Measurements from ENCODE around the gene CAMKMT. TPM values are rescaled to one million over a fixed set of nuclear protein-coding genes. Genes with fewer than 3 reads are reported as not detected.

CAMKMT gene
- total and polyA plus RNA-seq, 2 donors (not counting 1 experiment from before 2014, with no cell fraction given), result 6.2 to 23.3 TPM

DNA sequence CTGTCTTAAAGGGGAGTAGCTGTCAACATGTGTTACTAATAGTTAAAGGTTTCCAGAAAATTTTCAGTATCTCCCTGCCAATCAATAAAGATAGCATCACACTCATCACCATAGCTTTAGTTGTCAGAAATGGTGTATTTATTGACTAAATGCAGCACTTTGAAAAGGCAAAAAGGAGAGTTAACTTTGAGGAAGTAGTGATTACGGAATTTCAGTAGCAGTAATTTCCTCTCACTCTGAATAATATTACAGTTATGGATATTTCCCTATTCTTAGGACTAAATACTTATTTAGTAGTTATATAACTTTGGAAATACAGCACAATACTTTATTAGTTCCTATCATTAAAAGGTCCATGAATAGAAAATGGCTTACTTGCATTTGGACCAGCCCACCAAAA is 250.5 kb downstream of the CAMKMT start:
- Mint-ChIP-seq H3K9me3 (ENCODE audit: insufficient read depth) (no peaks in the 10 kb centered on the region), H3K4me3 (no peak overlapping the region), H3K27me3 (no peaks in the 10 kb centered on the region), H3K4me1 (peaks cover 8% of the 10 kb centered on the region), H3K27ac (no peak overlapping the region)
- no peaks in the 10 kb centered on the region for H3K27me3 ChIP-seq (replicated peaks in 1 of 4; ENCODE audit: control extremely low read depth in 1 of 4, control insufficient read depth in 3 of 4, insufficient read depth in 4 of 4, low read length in 3 of 4)
- DNase-seq (no peak), ATAC-seq (ENCODE audit: low read depth) (no peak)
- no CpG with 5 or more reads among the region's 1 CpG for WGBS (ENCODE audit: insufficient coverage)
- no peaks in the 10 kb centered on the region for H3K36me3 ChIP-seq (replicated peaks in 1 of 2; ENCODE audit: control extremely low read depth in 1 of 2, control insufficient read depth in 1 of 2, extremely low read depth in 1 of 2, insufficient read depth in 2 of 2, low read length in 1 of 2)
- peaks cover 0 to 23% of the 10 kb centered on the region in 2 donors for H3K4me1 ChIP-seq (ENCODE audit: control insufficient read depth in 2 of 2, insufficient read depth in 2 of 2, low read length in 2 of 2)
- H3K27ac ChIP-seq (ENCODE audit: low read length in 2 of 2), result no peak overlapping the region
- CTCF ChIA-PET, result no interaction called here
- no peak overlapping the region for H2AFZ ChIP-seq (ENCODE audit: insufficient read depth, low read depth, low read length, poor library complexity, severe bottlenecking)
- intact Hi-C loops (cut with micrococcal nuclease), result no loop called here
- POLR2A ChIA-PET, result no interaction called here
- H3K9me3 ChIP-seq (ENCODE audit: control extremely low read depth in 1 of 3, control insufficient read depth in 2 of 3, insufficient read depth in 1 of 3, low read length in 2 of 3), result peaks cover 0 to 6% (median 0%) of the 10 kb centered on the region in 3 donors
- TF ChIP-seq CTCF (IDR thresholded peaks at IDR 0.05) (no peak), EZH2 (IDR thresholded peaks at IDR 0.05; ENCODE audit: borderline replicate concordance, insufficient read depth, low read depth, low read length, poor library complexity, severe bottlenecking) (no peak)
- H3K79me2 ChIP-seq (ENCODE audit: control insufficient read depth, insufficient read depth, low read length), result no peaks in the 10 kb centered on the region
- no peaks in the 10 kb centered on the region for H4K20me1 ChIP-seq (ENCODE audit: control insufficient read depth, insufficient read depth, low read length, poor library complexity, severe bottlenecking)
- peak overlapping the region; percentile 4 for H3K4me2 ChIP-seq (replicated peaks; ENCODE audit: low read depth, low read length, poor library complexity, severe bottlenecking)
- H3K4me3 ChIP-seq (ENCODE audit: control extremely low read depth in 1 of 5, extremely low read depth in 1 of 5, insufficient read depth in 1 of 5, low read depth in 2 of 5, low read length in 4 of 5), result no peak overlapping the region
- no peak overlapping the region for H3K9ac ChIP-seq (ENCODE audit: low read length)

- Histone ChIP-seq H3K4me3 (ENCODE audit: control extremely low read depth in 1 of 5, extremely low read depth in 1 of 5, insufficient read depth in 1 of 5, low read depth in 2 of 5, low read length in 4 of 5) (no peak overlapping the region), H3K9me3 (ENCODE audit: control extremely low read depth in 1 of 3, control insufficient read depth in 2 of 3, insufficient read depth in 1 of 3, low read length in 2 of 3) (peaks cover 0 to 6% (median 0%) of the 10 kb centered on the region in 3 donors), H3K79me2 (ENCODE audit: control insufficient read depth, insufficient read depth, low read length) (no peaks in the 10 kb centered on the region), H3K27ac (ENCODE audit: low read length in 2 of 2) (no peak overlapping the region), H3K27me3 (replicated peaks in 1 of 4; ENCODE audit: control extremely low read depth in 1 of 4, control insufficient read depth in 3 of 4, insufficient read depth in 4 of 4, low read length in 3 of 4) (no peaks in the 10 kb centered on the region), H2AFZ (ENCODE audit: insufficient read depth, low read depth, low read length, poor library complexity, severe bottlenecking) (no peak overlapping the region), H3K36me3 (replicated peaks in 1 of 2; ENCODE audit: control extremely low read depth in 1 of 2, control insufficient read depth in 1 of 2, extremely low read depth in 1 of 2, insufficient read depth in 2 of 2, low read length in 1 of 2) (no peaks in the 10 kb centered on the region), H3K9ac (ENCODE audit: low read length) (no peak overlapping the region), H4K20me1 (ENCODE audit: control insufficient read depth, insufficient read depth, low read length, poor library complexity, severe bottlenecking) (no peaks in the 10 kb centered on the region), H3K4me2 (replicated peaks; ENCODE audit: low read depth, low read length, poor library complexity, severe bottlenecking) (no peak overlapping the region), H3K4me1 (ENCODE audit: control insufficient read depth in 2 of 2, insufficient read depth in 2 of 2, low read length in 2 of 2) (peaks cover 4 to 29% of the 10 kb centered on the region in 2 donors)
- ATAC-seq (ENCODE audit: low read depth), result no peak
- no peak for TF ChIP-seq CTCF (IDR thresholded peaks at IDR 0.05)
- no peak for TF ChIP-seq EZH2 (IDR thresholded peaks at IDR 0.05; ENCODE audit: borderline replicate concordance, insufficient read depth, low read depth, low read length, poor library complexity, severe bottlenecking)
- POLR2A ChIA-PET, result no interaction called here
- H3K9me3 Mint-ChIP-seq (ENCODE audit: insufficient read depth), result no peaks in the 10 kb centered on the region
- DNase-seq, result no peak
- no peak overlapping the region for H3K27ac Mint-ChIP-seq
- 100% methylated on average over 1 of the region's 2 CpGs for WGBS (ENCODE audit: insufficient coverage)
- CTCF ChIA-PET, result no interaction called here
- H3K4me3 Mint-ChIP-seq, result no peak overlapping the region
- intact Hi-C loops (cut with micrococcal nuclease), result no loop called here
- peaks cover 8% of the 10 kb centered on the region for H3K4me1 Mint-ChIP-seq
- H3K27me3 Mint-ChIP-seq, result no peaks in the 10 kb centered on the region
Observed at GRCh38 chr2:44614940-44615339, 253.2 kb downstream of the CAMKMT start.

Measured in B cell (primary cell).